H1 (cell line): Measurements from ENCODE around the gene GON4L. TPM values are rescaled to one million over a fixed set of nuclear protein-coding genes. Genes with fewer than 3 reads are reported as not detected.

Experiments
- CTCF ChIA-PET: fragments of 300-600 bp; sonication (Branson Sonifier 250); formaldehyde crosslinking; loops from one replicate; lab custom pipeline; 2021; ENCODE audit not compliant: partially characterized antibody; lab: Charles Lee
- POLR2A ChIA-PET: fragments of 300-600 bp; sonication (Branson Sonifier 250); formaldehyde crosslinking; loops from one replicate; lab custom pipeline; 2021; ENCODE audit warnings: inconsistent platforms; ENCODE audit not compliant: partially characterized antibody; lab: Charles Lee
- DNase-seq, 2 experiments: peaks; one replicate each; pipeline versions ENCODE4 v3.0.0 to v3.0.0-alpha.2; 2010 to 2022; ENCODE audit warnings: low spot score in 2 of 2, low read depth in 1 of 2, mixed read lengths in 1 of 2
- FAIRE-seq: peaks from 2 replicates; lab custom pipeline; 2011; peaks lifted over from hg19 to GRCh38; lab: Jason Lieb, UNC
- H2AFZ ChIP-seq: 2 replicates; pipeline ENCODE4 v1.8.1; 2012; ENCODE audit warnings: low read length, inconsistent platforms
- H2AK5ac ChIP-seq: 2 replicates; pipeline ENCODE4 v1.6.1; 2013; ENCODE audit warnings: low read depth, low read length
- H2BK120ac ChIP-seq: replicated peaks from 2 replicates; pipeline ENCODE3; 2013; ENCODE audit warnings: low read depth, low read length, inconsistent platforms
- H2BK12ac ChIP-seq: 2 replicates; pipeline ENCODE4 v1.6.1; 2013; ENCODE audit warnings: low read depth, low read length
- H2BK15ac ChIP-seq: 2 replicates; pipeline ENCODE4 v1.6.1; 2013; ENCODE audit warnings: low read length
- H2BK20ac ChIP-seq: 2 replicates; pipeline ENCODE4 v1.6.1; 2013; ENCODE audit warnings: low read length
- H2BK5ac ChIP-seq: 2 replicates; pipeline ENCODE4 v1.6.1; 2013; ENCODE audit warnings: low read depth, low read length
- H3K14ac ChIP-seq: 2 replicates; pipeline ENCODE4 v1.6.1; 2013; ENCODE audit warnings: inconsistent platforms; ENCODE audit not compliant: insufficient read length
- H3K18ac ChIP-seq: 2 replicates; pipeline ENCODE4 v1.6.1; 2013; ENCODE audit warnings: low read length; ENCODE audit errors: extremely low read depth
- H3K23ac ChIP-seq: 2 replicates; pipeline ENCODE4 v1.6.1; 2013; ENCODE audit warnings: inconsistent platforms; ENCODE audit not compliant: insufficient read length
- H3K23me2 ChIP-seq: 2 replicates; pipeline ENCODE4 v1.6.1; 2013; ENCODE audit warnings: low read depth, low read length
- H3K27ac ChIP-seq: 2 replicates; pipeline ENCODE4 v1.6.1; 2011; ENCODE audit warnings: low read depth, low read length, inconsistent platforms
- H3K27me3 ChIP-seq, 4 experiments: replicated peaks in 1 of 4; 1 replicate in 1 of 4; 2 replicates in 3 of 4; pipeline versions ENCODE4 v1.6.1 to v1.8.1; 2011 to 2013; ENCODE audit warnings: low read length in 3 of 4, mild to moderate bottlenecking in 3 of 4, inconsistent platforms in 2 of 4, mixed read lengths in 2 of 4, moderate library complexity in 1 of 4; ENCODE audit not compliant: control insufficient read depth in 3 of 4, insufficient read depth in 3 of 4; ENCODE audit errors: extremely low read depth in 1 of 4
- H3K36me3 ChIP-seq, 4 experiments: 2 replicates each; pipeline versions ENCODE4 v1.6.1 to v1.8.1; 2011 to 2013; ENCODE audit warnings: mild to moderate bottlenecking in 4 of 4, low read length in 3 of 4, moderate library complexity in 2 of 4, control low read depth in 1 of 4, inconsistent platforms in 1 of 4; ENCODE audit not compliant: insufficient read depth in 4 of 4, control insufficient read depth in 2 of 4
- H3K4ac ChIP-seq: replicated peaks from 2 replicates; pipeline ENCODE3; 2013; ENCODE audit warnings: low read length, low read depth, mixed read lengths, inconsistent platforms; ENCODE audit not compliant: insufficient read length
- H3K4me1 ChIP-seq, 4 experiments: replicated peaks in 1 of 4; 1 replicate in 1 of 4; 2 replicates in 3 of 4; pipeline versions ENCODE4 v1.6.1 to v1.8.1; 2011 to 2013; ENCODE audit warnings: low read length in 3 of 4, inconsistent platforms in 2 of 4, mixed read lengths in 1 of 4; ENCODE audit not compliant: insufficient read depth in 4 of 4, control insufficient read depth in 3 of 4
- H3K4me2 ChIP-seq, 2 experiments: 2 replicates each; pipeline versions ENCODE4 v1.6.1 to v1.8.1; 2011 to 2013; ENCODE audit warnings: low read depth in 2 of 2, low read length in 2 of 2, control low read depth in 1 of 2, inconsistent platforms in 1 of 2, mild to moderate bottlenecking in 1 of 2; ENCODE audit not compliant: insufficient read depth in 1 of 2
- H3K4me3 ChIP-seq, 4 experiments: fragments of 200-600, 300-600 bp in 1 of 4; sonication (generic), shearing (Covaris generic), sonication (Bioruptor Twin) in 1 of 4; 2 replicates each; pipeline versions ENCODE4 v1.5.1 to v1.8.1; 2011 to 2016; ENCODE audit warnings: low read length in 4 of 4, low read depth in 3 of 4, control low read depth in 2 of 4, inconsistent platforms in 2 of 4, mild to moderate bottlenecking in 2 of 4, mixed read lengths in 1 of 4, moderate library complexity in 1 of 4; ENCODE audit not compliant: insufficient read depth in 2 of 4; ENCODE audit errors: extremely low read depth in 1 of 4
- H3K56ac ChIP-seq: replicated peaks from 2 replicates; pipeline ENCODE3; 2013; ENCODE audit warnings: low read depth, mild to moderate bottlenecking, mixed read lengths, low read length, inconsistent platforms; ENCODE audit not compliant: insufficient read length
- H3K79me1 ChIP-seq: 2 replicates; pipeline ENCODE4 v1.6.1; 2013; ENCODE audit warnings: low read depth, low read length, control low read depth
- H3K79me2 ChIP-seq, 2 experiments: 2 replicates each; pipeline versions ENCODE4 v1.6.1 to v1.8.1; 2012 to 2013; ENCODE audit warnings: low read length in 2 of 2, mild to moderate bottlenecking in 2 of 2, inconsistent platforms in 1 of 2; ENCODE audit not compliant: insufficient read depth in 2 of 2, control insufficient read depth in 1 of 2
- H3K9ac ChIP-seq, 4 experiments: replicated peaks in 1 of 4; 1 replicate in 1 of 4; 2 replicates in 3 of 4; pipeline versions ENCODE4 v1.6.1 to v1.8.1; 2011 to 2013; ENCODE audit warnings: low read depth in 3 of 4, low read length in 3 of 4, control low read depth in 2 of 4, mild to moderate bottlenecking in 2 of 4, moderate library complexity in 2 of 4, inconsistent platforms in 1 of 4; ENCODE audit errors: extremely low read depth in 1 of 4
- H3K9me3 ChIP-seq, 2 experiments: 2 replicates each; pipeline versions ENCODE4 v1.6.1 to v1.8.1; 2012 to 2013; ENCODE audit warnings: mild to moderate bottlenecking in 2 of 2, moderate library complexity in 2 of 2, control low read depth in 1 of 2, inconsistent platforms in 1 of 2, low read depth in 1 of 2, low read length in 1 of 2, mixed read lengths in 1 of 2; ENCODE audit not compliant: insufficient read depth in 2 of 2
- H4K20me1 ChIP-seq, 2 experiments: replicated peaks in 1 of 2; 2 replicates each; pipeline versions ENCODE3 to v1.8.1; 2011 to 2013; ENCODE audit warnings: inconsistent platforms in 2 of 2, low read length in 2 of 2, mild to moderate bottlenecking in 1 of 2; ENCODE audit not compliant: insufficient read depth in 2 of 2, control insufficient read depth in 1 of 2
- H4K5ac ChIP-seq: 2 replicates; pipeline ENCODE4 v1.6.1; 2013; ENCODE audit warnings: low read length, low read depth, mixed read lengths, inconsistent platforms; ENCODE audit not compliant: insufficient read length
- H4K8ac ChIP-seq: 2 replicates; pipeline ENCODE4 v1.8.0; 2013; ENCODE audit warnings: mild to moderate bottlenecking, moderate library complexity, low read length, inconsistent platforms; ENCODE audit not compliant: insufficient read depth; ENCODE audit errors: extremely low read depth
- H4K91ac ChIP-seq: replicated peaks from 2 replicates; pipeline ENCODE3; 2013; ENCODE audit warnings: low read length, mixed read lengths, inconsistent platforms; ENCODE audit not compliant: insufficient read length
- CBX5 ChIP-seq: fragments of 300-800, 300-1000 bp; sonication (generic); IDR thresholded peaks from 2 replicates; pipeline ENCODE4 v1.7.1; 2016; ENCODE audit warnings: antibody characterized with exemption, low read length, low read depth
- CEBPB ChIP-seq: IDR thresholded peaks from 2 replicates; pipeline ENCODE4 v1.6.1; 2012; ENCODE audit warnings: low read depth, low read length
- CHD1 ChIP-seq: IDR thresholded peaks from 2 replicates; pipeline ENCODE4 v1.6.1; 2012; ENCODE audit warnings: low read depth, low read length, improper control_type of control experiment
- CREB1 ChIP-seq: IDR thresholded peaks from 2 replicates; pipeline ENCODE4 v1.6.1; 2012; ENCODE audit warnings: inconsistent platforms
- EGR1 ChIP-seq: IDR thresholded peaks from 2 replicates; pipeline ENCODE4 v1.6.1; 2011; ENCODE audit warnings: low read depth, low read length, borderline replicate concordance
- EP300 ChIP-seq, 2 experiments: IDR thresholded peaks; 1 replicate in 1 of 2; 2 replicates in 1 of 2; pipeline ENCODE4 v1.6.1; 2011 to 2012; ENCODE audit warnings: low read depth in 2 of 2, low read length in 2 of 2, mild to moderate bottlenecking in 2 of 2, borderline replicate concordance in 1 of 2, inconsistent platforms in 1 of 2, moderate library complexity in 1 of 2
- POLR2A ChIP-seq, 2 experiments: IDR thresholded peaks; 1 replicate in 1 of 2; 2 replicates in 1 of 2; pipeline ENCODE4 v1.6.1; 2011; ENCODE audit warnings: low read depth in 2 of 2, low read length in 2 of 2, mild to moderate bottlenecking in 2 of 2; ENCODE audit errors: control extremely low read depth in 1 of 2
- POU5F1 ChIP-seq: IDR thresholded peaks from 2 replicates; pipeline ENCODE4 v1.6.1; 2011; ENCODE audit warnings: low read depth, mild to moderate bottlenecking, low read length, moderate library complexity
- SRF ChIP-seq: IDR thresholded peaks from 2 replicates; pipeline ENCODE4 v1.6.1; 2011; ENCODE audit warnings: mild to moderate bottlenecking, low read depth, low read length, moderate library complexity
- TAF1 ChIP-seq: IDR thresholded peaks from 2 replicates; pipeline ENCODE4 v1.6.1; 2011; ENCODE audit warnings: mild to moderate bottlenecking, low read depth, low read length
- WGBS, 2 experiments: shearing (Covaris generic) in 1 of 2; methylation state at CpG; one replicate each; pipeline versions ENCODE4 v1.1.6 to v1.1.7; 2013 to 2015; ENCODE audit warnings: low lambda C conversion rate in 2 of 2, mixed read lengths in 2 of 2, inconsistent platforms in 1 of 2, low coverage in 1 of 2, missing lambda C conversion rate in 1 of 2; ENCODE audit not compliant: insufficient replicate concordance in 2 of 2, insufficient coverage in 1 of 2, insufficient read length in 1 of 2; ENCODE audit errors: extremely low coverage in 1 of 2, missing lambda C conversion rate in 1 of 2; 5-methylcytosine and 5-hydroxymethylcytosine counted together
- polyA plus RNA-seq, 7 experiments: library from polyadenylated mRNA; depleted of rRNA in 3 of 7; stranded (reverse) in 5 of 7; unstranded in 2 of 7; fragments of >200 nt in 5 of 7; fragments of 200-250 nt in 2 of 7; gene quantifications; 1 replicate in 5 of 7; 2 replicates in 1 of 7; 4 replicates in 1 of 7; pipeline versions ENCODE4 v1.2.1 to v1.2.3, GENCODE V29; 2011 to 2013; ENCODE audit warnings: missing spikeins in 2 of 7, mixed read lengths in 2 of 7
- total RNA-seq: library from RNA; stranded (reverse); fragmentation: NEBNext Ultra II Directional; extraction: Animal tissue kit (Norgen Biotek cat#: 25700); gene quantifications from 2 replicates; pipeline ENCODE4 v1.2.1, GENCODE V29; 2021
- TF ChIP-seq, protein P1 (sequence below): IDR thresholded peaks from 2 replicates; pipeline ENCODE4 v1.6.1; 2012; ENCODE audit warnings: inconsistent platforms

The GON4L gene
- total and polyA plus RNA-seq, 2 of the 8 experiments (the other 6 are each of a cell fraction or from before 2014, with no cell fraction given), result 26.2 to 52.1 TPM

GRCh38 chr1:155859881-155860871, 3.2 kb upstream of the GON4L start:
- 5% methylated on average over 11 of the region's 35 CpGs; no CpG with 5 or more reads in 1 of the 2 experiments for WGBS, 2 experiments
- Histone ChIP-seq H3K56ac (no peak overlapping the region), H3K9me3 (no peaks in the 10 kb centered on the region), H3K27ac (peak overlapping the region; percentile 75), H4K20me1 (peaks cover 0 to 2% of the 10 kb centered on the region in 2 experiments), H3K14ac (no peak overlapping the region), H3K23ac (no peak overlapping the region), H3K23me2 (peaks cover 8% of the 10 kb centered on the region), H2BK5ac (peak overlapping the region; percentile 63; the same call in 1 of the 2 replicates), H3K79me1 (peaks cover 3% of the 10 kb centered on the region; the same call in 1 of the 2 replicates), H3K4ac (no peak overlapping the region), H3K36me3 (no peaks in the 10 kb centered on the region), H2BK15ac (no peak overlapping the region), H2BK12ac (peak overlapping the region; percentile 61; the same call in 1 of the 2 replicates), H2BK120ac (no peak overlapping the region), H3K4me3 (peak overlapping the region; percentile 41 to 68 (median 47)), H2BK20ac (0 out of 2 replicates have a peak overlapping the region, but pooled peaks have one; percentile 10), H3K4me1 (peaks cover 0 to 6% (median 2%) of the 10 kb centered on the region in 4 experiments; a peak in 4 of 7 replicates), H2AK5ac (no peak overlapping the region), H3K27me3 (no peaks in the 10 kb centered on the region), H4K5ac (no peak overlapping the region), H3K79me2 (peaks cover 0 to 16% of the 10 kb centered on the region in 2 experiments; a peak in 2 of 4 replicates), H3K4me2 (peak overlapping the region; percentile 56 to 81), H4K8ac (peak overlapping the region; percentile 92; the same call in 1 of the 2 replicates), H2AFZ (peak overlapping the region; percentile 64), H3K9ac (peak overlapping the region in 3 of 4 experiments; percentile 49 to 87 (median 85); a peak in 6 of 7 replicates), H3K18ac (peak overlapping the region; percentile 67; the same call in 1 of the 2 replicates), H4K91ac (peak overlapping the region; percentile 22)
- DNase-seq, result peak in 1 of 2 experiments; percentile 71
- CTCF ChIA-PET, result no interaction called here
- POLR2A ChIA-PET, result interaction anchor here (0.7 to 2.4 kb wide), 11 partner anchors 8 to 193 kb away, joined by 3 to 7 read pairs (median 4); partner anchors contain the start of gene UBQLN4
- FAIRE-seq, result no peak
- TF ChIP-seq SRF, result no peak
- no peak for TF ChIP-seq POU5F1
- TF ChIP-seq CEBPB, result peak; percentile 48; the same call in 1 of the 2 replicates
- TF ChIP-seq CHD1, result no peak
- TF ChIP-seq TAF1, result peak; percentile 81
- peak; percentile 61 to 84 for TF ChIP-seq POLR2A (IDR thresholded peaks at IDR 0.05; ENCODE audit: control extremely low read depth in 1 of 2, low read depth in 2 of 2, low read length in 2 of 2)
- TF ChIP-seq CBX5, result no peak
- 0 out of 3 replicates have a peak, but pooled peaks of 1 of the 2 experiments have one; percentile 16 for TF ChIP-seq EP300 (IDR thresholded peaks at IDR 0.05; ENCODE audit: borderline replicate concordance in 1 of 2, low read depth in 2 of 2, low read length in 2 of 2)
- TF ChIP-seq EGR1, result peak; percentile 62
- TF ChIP-seq, protein P1, sequence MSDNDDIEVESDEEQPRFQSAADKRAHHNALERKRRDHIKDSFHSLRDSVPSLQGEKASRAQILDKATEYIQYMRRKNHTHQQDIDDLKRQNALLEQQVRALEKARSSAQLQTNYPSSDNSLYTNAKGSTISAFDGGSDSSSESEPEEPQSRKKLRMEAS, result peak; percentile 30; the same call in 1 of the 2 replicates
- TF ChIP-seq CREB1, result peak; percentile 60
